IMR-90 (cell line): Measurements from ENCODE around the gene DLL3. TPM values are rescaled to one million over a fixed set of nuclear protein-coding genes. Genes with fewer than 3 reads are reported as not detected.

Source experiments
- ATAC-seq: fragments of 200-7000 bp; cut with Tn5 transposase; 2 replicates; pipeline ENCODE4 v1.9.1; 2020; ENCODE audit warnings: low read depth, mild to moderate bottlenecking, moderate library complexity
- BruUV-seq: library from RNA; stranded (reverse); fragments of 400-500 nt; replicated peaks from 2 replicates; lab custom pipeline; 2021; lab: Mats Ljungman, UMichigan
- CTCF ChIA-PET: fragments of 300-600 bp; formaldehyde crosslinking; extraction: SDS; loops from one replicate; lab custom pipeline; 2021; ENCODE audit warnings: antibody characterized with exemption; lab: Yijun Ruan, JAX
- POLR2A ChIA-PET: fragments of 300-600 bp; sonication (Branson Sonifier 250); formaldehyde crosslinking; loops from one replicate; lab custom pipeline; 2022; ENCODE audit warnings: antibody characterized with exemption; ENCODE audit not compliant: unreplicated experiment; lab: Charles Lee
- DNase-seq: peaks from one replicate; pipeline ENCODE4 v3.0.0; 2013
- H2AFZ ChIP-seq: replicated peaks from 2 replicates; pipeline ENCODE3; 2013; ENCODE audit warnings: low read length, mild to moderate bottlenecking; ENCODE audit not compliant: poor library complexity
- H2AK5ac ChIP-seq: 2 replicates; pipeline ENCODE4 v1.6.1; 2013; ENCODE audit warnings: low read depth, low read length, inconsistent platforms
- H2AK9ac ChIP-seq: replicated peaks from 2 replicates; pipeline ENCODE3; 2013; ENCODE audit warnings: mild to moderate bottlenecking, low read depth, low read length, moderate library complexity; ENCODE audit not compliant: poor library complexity
- H2BK120ac ChIP-seq: 2 replicates; pipeline ENCODE4 v1.6.1; 2013; ENCODE audit warnings: low read depth, low read length, inconsistent platforms
- H2BK15ac ChIP-seq: 3 replicates; pipeline ENCODE4 v1.6.1; 2013; ENCODE audit warnings: low read depth, low read length, inconsistent platforms
- H2BK20ac ChIP-seq: 2 replicates; pipeline ENCODE4 v1.6.1; 2013; ENCODE audit warnings: low read depth, mild to moderate bottlenecking, inconsistent platforms, low read length, moderate library complexity
- H2BK5ac ChIP-seq: 2 replicates; pipeline ENCODE4 v1.6.1; 2013; ENCODE audit warnings: mild to moderate bottlenecking, low read depth, low read length, inconsistent platforms; ENCODE audit not compliant: poor library complexity, severe bottlenecking
- H3K14ac ChIP-seq: replicated peaks from 2 replicates; pipeline ENCODE4 v1.6.1; 2013; ENCODE audit warnings: low read depth, low read length, inconsistent platforms
- H3K18ac ChIP-seq: 2 replicates; pipeline ENCODE4 v1.6.1; 2013; ENCODE audit warnings: low read depth, low read length, control low read depth
- H3K23ac ChIP-seq: 2 replicates; pipeline ENCODE4 v1.6.1; 2013; ENCODE audit warnings: low read depth, low read length, inconsistent platforms
- H3K27ac ChIP-seq: 2 replicates; pipeline ENCODE4 v1.5.1; 2013; ENCODE audit warnings: mild to moderate bottlenecking, control low read depth, low read length; ENCODE audit not compliant: insufficient read depth
- H3K27me3 ChIP-seq: 2 replicates; pipeline ENCODE4 v1.6.1; 2013; ENCODE audit warnings: low read length; ENCODE audit not compliant: control insufficient read depth, insufficient read depth
- H3K36me3 ChIP-seq: 2 replicates; pipeline ENCODE4 v1.6.1; 2013; ENCODE audit warnings: low read length, mixed read lengths; ENCODE audit not compliant: control insufficient read depth, insufficient read depth
- H3K4ac ChIP-seq: 2 replicates; pipeline ENCODE4 v1.6.1; 2013; ENCODE audit warnings: low read depth, low read length, inconsistent platforms
- H3K4me1 ChIP-seq: 2 replicates; pipeline ENCODE4 v1.6.1; 2013; ENCODE audit warnings: low read length, mixed read lengths; ENCODE audit not compliant: control insufficient read depth, insufficient read depth
- H3K4me2 ChIP-seq: 2 replicates; pipeline ENCODE4 v1.6.1; 2013; ENCODE audit warnings: low read depth, mild to moderate bottlenecking, control low read depth, low read length, moderate library complexity
- H3K4me3 ChIP-seq: 2 replicates; pipeline ENCODE4 v1.5.1; 2013; ENCODE audit warnings: low read depth, mild to moderate bottlenecking, control low read depth, low read length, moderate library complexity; ENCODE audit not compliant: insufficient read depth
- H3K56ac ChIP-seq: 2 replicates; pipeline ENCODE4 v1.6.1; 2013; ENCODE audit warnings: low read length, inconsistent platforms; ENCODE audit not compliant: insufficient read depth; ENCODE audit errors: extremely low read depth
- H3K79me1 ChIP-seq, 2 experiments: 2 replicates each; pipeline ENCODE4 v1.6.1; 2013; ENCODE audit warnings: low read length in 2 of 2, inconsistent platforms in 1 of 2, low read depth in 1 of 2
- H3K9ac ChIP-seq: 2 replicates; pipeline ENCODE4 v1.6.1; 2013; ENCODE audit warnings: low read depth, low read length, control low read depth
- H3K9me1 ChIP-seq: 2 replicates; pipeline ENCODE4 v1.6.1; 2013; ENCODE audit warnings: low read length, inconsistent platforms; ENCODE audit not compliant: insufficient read depth
- H3K9me3 ChIP-seq: 2 replicates; pipeline ENCODE4 v1.6.1; 2013; ENCODE audit warnings: low read length; ENCODE audit not compliant: control insufficient read depth, insufficient read depth
- H4K20me1 ChIP-seq: 2 replicates; pipeline ENCODE4 v1.6.1; 2013; ENCODE audit warnings: low read length, inconsistent platforms; ENCODE audit not compliant: insufficient read depth
- H4K5ac ChIP-seq: 2 replicates; pipeline ENCODE4 v1.6.1; 2013; ENCODE audit warnings: mild to moderate bottlenecking, low read depth, low read length, control low read depth
- H4K8ac ChIP-seq, 2 experiments: 2 replicates each; pipeline ENCODE4 v1.6.1; 2013; ENCODE audit warnings: low read depth in 2 of 2, low read length in 2 of 2, control low read depth in 1 of 2, inconsistent platforms in 1 of 2
- H4K91ac ChIP-seq: 2 replicates; pipeline ENCODE4 v1.6.1; 2013; ENCODE audit warnings: low read depth, low read length, inconsistent platforms; ENCODE audit not compliant: insufficient read depth
- CEBPB ChIP-seq: IDR thresholded peaks from 2 replicates; pipeline ENCODE4 v1.6.1; 2012; ENCODE audit warnings: low read depth, low read length, improper control_type of control experiment
- CHD1 ChIP-seq: IDR thresholded peaks from 2 replicates; pipeline ENCODE4 v1.6.1; 2012; ENCODE audit warnings: low read depth, low read length, improper control_type of control experiment
- FOS ChIP-seq: fragments of 150-350 bp; IDR thresholded peaks from 2 replicates; pipeline ENCODE4 v1.6.1; 2016; ENCODE audit warnings: low read depth, low read length
- MAFK ChIP-seq: IDR thresholded peaks from 2 replicates; pipeline ENCODE4 v1.6.1; 2012; ENCODE audit warnings: low read depth, low read length, improper control_type of control experiment
- MAZ ChIP-seq: IDR thresholded peaks from 2 replicates; pipeline ENCODE4 v1.6.1; 2012; ENCODE audit warnings: low read depth, mild to moderate bottlenecking, low read length, improper control_type of control experiment, moderate library complexity, borderline replicate concordance
- MXI1 ChIP-seq: IDR thresholded peaks from 2 replicates; pipeline ENCODE4 v1.6.1; 2012; ENCODE audit warnings: low read depth, mild to moderate bottlenecking, low read length, moderate library complexity, borderline replicate concordance
- NFE2L2 ChIP-seq: fragments of 150-350 bp; IDR thresholded peaks from 2 replicates; pipeline ENCODE4 v1.6.1; 2016; ENCODE audit warnings: low read depth, mild to moderate bottlenecking, low read length
- POLR2A ChIP-seq: IDR thresholded peaks from 2 replicates; pipeline ENCODE4 v1.6.1; 2012; ENCODE audit warnings: mild to moderate bottlenecking, low read depth, low read length
- RAD21 ChIP-seq: IDR thresholded peaks from 2 replicates; pipeline ENCODE4 v1.6.1; 2012; ENCODE audit warnings: low read length, improper control_type of control experiment
- RCOR1 ChIP-seq: IDR thresholded peaks from 2 replicates; pipeline ENCODE4 v1.6.1; 2012; ENCODE audit warnings: mild to moderate bottlenecking, low read length, improper control_type of control experiment; ENCODE audit not compliant: insufficient replicate concordance
- SMC3 ChIP-seq: fragments of 150-350 bp; IDR thresholded peaks from 2 replicates; pipeline ENCODE4 v1.6.1; 2016; ENCODE audit warnings: low read depth, mild to moderate bottlenecking, antibody characterized with exemption, low read length, moderate library complexity
- USF2 ChIP-seq: fragments of 150-350 bp; IDR thresholded peaks from 2 replicates; pipeline ENCODE4 v1.6.1; 2017; ENCODE audit warnings: mild to moderate bottlenecking, antibody characterized with exemption, low read length, low read depth
- WGBS, 2 experiments: methylation state at CpG; one replicate each; pipeline versions ENCODE4 v1.1.5 to v1.1.7; 2013; ENCODE audit warnings: missing lambda C conversion rate in 2 of 2; ENCODE audit not compliant: insufficient read length in 1 of 2; ENCODE audit errors: extremely low coverage in 2 of 2; 5-methylcytosine and 5-hydroxymethylcytosine counted together
- dilution Hi-C: fragments of 300-500 bp; cut with HindIII; formaldehyde crosslinking; loops from one replicate; pipeline ENCODE4 v1.14.3; 2018; ENCODE audit warnings: low sequenced_read_pairs; ENCODE audit not compliant: unreplicated experiment
- in situ Hi-C: fragments of 300-500 bp; cut with MboI; formaldehyde crosslinking; loops from 3 replicates; pipeline ENCODE4 v1.14.3; 2019; ENCODE audit warnings: low sequenced_read_pairs, inconsistent platforms, mixed read lengths
- intact Hi-C: fragments of 100-400 bp; cut with micrococcal nuclease; formaldehyde crosslinking; loops from 2 replicates; pipeline ENCODE4 v1.10.0; 2022
- polyA plus RNA-seq, 3 experiments: library from polyadenylated mRNA; depleted of rRNA; stranded (reverse); fragments of >200 nt; gene quantifications; 2 replicates each; pipeline ENCODE4 v1.2.3, GENCODE V29; 2012; ENCODE audit warnings: low replicate concordance in 1 of 3
- total RNA-seq: library from RNA; depleted of rRNA; stranded (reverse); fragments of >200 nt; gene quantifications from 2 replicates; pipeline ENCODE4 v1.2.3, GENCODE V29; 2012
- TF ChIP-seq, protein P1 (sequence below): fragments of 150-350 bp; IDR thresholded peaks from 2 replicates; pipeline ENCODE4 v1.6.1; 2016; ENCODE audit warnings: low read depth, mild to moderate bottlenecking, low read length, moderate library complexity, borderline replicate concordance

The DLL3 gene
- total and polyA plus RNA-seq, 2 of the 4 experiments (the other 2 are of a cell fraction) = 0.36 to 1.3 TPM

GRCh38 chr19:39507715-39508364 is 9.1 kb downstream of the DLL3 start (continued):
- no peak for TF ChIP-seq SMC3

- 100% methylated on average over 1 of the region's 9 CpGs; no CpG with 5 or more reads in 1 of the 2 experiments for WGBS, 2 experiments
- no peak overlapping the region for H4K8ac ChIP-seq
- dilution Hi-C loops = no loop called here
- TF ChIP-seq CEBPB (no peak), RCOR1 (no peak), POLR2A (no peak), USF2 (no peak), RAD21 (no peak), MAFK (no peak), NFE2L2 (no peak), CHD1 (no peak), FOS (no peak), MAZ (no peak), SMC3 (no peak), MXI1 (no peak)
- TF ChIP-seq, protein P1, sequence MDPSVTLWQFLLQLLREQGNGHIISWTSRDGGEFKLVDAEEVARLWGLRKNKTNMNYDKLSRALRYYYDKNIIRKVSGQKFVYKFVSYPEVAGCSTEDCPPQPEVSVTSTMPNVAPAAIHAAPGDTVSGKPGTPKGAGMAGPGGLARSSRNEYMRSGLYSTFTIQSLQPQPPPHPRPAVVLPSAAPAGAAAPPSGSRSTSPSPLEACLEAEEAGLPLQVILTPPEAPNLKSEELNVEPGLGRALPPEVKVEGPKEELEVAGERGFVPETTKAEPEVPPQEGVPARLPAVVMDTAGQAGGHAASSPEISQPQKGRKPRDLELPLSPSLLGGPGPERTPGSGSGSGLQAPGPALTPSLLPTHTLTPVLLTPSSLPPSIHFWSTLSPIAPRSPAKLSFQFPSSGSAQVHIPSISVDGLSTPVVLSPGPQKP = no peak
- H3K79me1 ChIP-seq = no peaks in the 10 kb centered on the region
- no peak overlapping the region for H3K9ac ChIP-seq
- no peak overlapping the region for H3K4me2 ChIP-seq
- H4K5ac ChIP-seq = no peak overlapping the region
- no peak overlapping the region for H2BK5ac ChIP-seq
- no peak for DNase-seq
- no peak overlapping the region for H2BK120ac ChIP-seq
- no peaks in the 10 kb centered on the region for H3K36me3 ChIP-seq
- no peak overlapping the region for H3K4me3 ChIP-seq
- no peak overlapping the region for H2AK9ac ChIP-seq
- ChIA-PET POLR2A (no interaction called here), CTCF (interaction anchor here (0.9 kb wide), 1 partner anchor 24 kb away, joined by 3 read pairs; the partner anchor contains the start of gene EID2B)
- no peak overlapping the region for H2BK20ac ChIP-seq
- H3K18ac ChIP-seq = no peak overlapping the region
- H3K27me3 ChIP-seq = peaks cover 29% of the 10 kb centered on the region
- no peak overlapping the region for H3K14ac ChIP-seq
- no peak overlapping the region for H3K4ac ChIP-seq
- intact Hi-C loops = no loop called here
- in situ Hi-C loops = no loop called here
- no TSS peak for BruUV-seq
- H2AK5ac ChIP-seq = no peak overlapping the region
- no peak overlapping the region for H4K91ac ChIP-seq
- H2BK15ac ChIP-seq = no peak overlapping the region
- H3K9me1 ChIP-seq = peaks cover 3% of the 10 kb centered on the region; the same call in 1 of the 2 replicates
- no peaks in the 10 kb centered on the region for H3K4me1 ChIP-seq
- H3K27ac ChIP-seq = no peak overlapping the region
- no peak overlapping the region for H2AFZ ChIP-seq
- no peak for ATAC-seq
- H3K9me3 ChIP-seq = peaks cover 5% of the 10 kb centered on the region
- no peak overlapping the region for H3K23ac ChIP-seq
- no peaks in the 10 kb centered on the region for H4K20me1 ChIP-seq
- no peak overlapping the region for H3K56ac ChIP-seq
Observed at GRCh38 chr19:39508629-39509028, 9.9 kb downstream of the DLL3 start.
